Fibroblast of lung (primary cell): Measurements from ENCODE around the gene RPRM. TPM values are rescaled to one million over a fixed set of nuclear protein-coding genes. Genes with fewer than 3 reads are reported as not detected.

Experiments
- DNase-seq, 2 donors: peaks; one replicate each; pipeline versions ENCODE4 v3.0.0 to v3.0.0-alpha.2; 2010; ENCODE audit warnings: low read depth in 2 of 2
- H2AFZ ChIP-seq: 2 replicates; pipeline ENCODE4 v1.5.1; 2012; ENCODE audit warnings: low read length, control low read depth, inconsistent platforms
- H3K27ac ChIP-seq: 2 replicates; pipeline ENCODE4 v1.5.1; 2011; ENCODE audit warnings: low read length, control low read depth; ENCODE audit not compliant: insufficient read depth
- H3K27me3 ChIP-seq: 2 replicates; pipeline ENCODE4 v1.5.1; 2011; ENCODE audit warnings: mild to moderate bottlenecking, low read length; ENCODE audit not compliant: control insufficient read depth, insufficient read depth
- H3K36me3 ChIP-seq: 2 replicates; pipeline ENCODE4 v1.5.1; 2011; ENCODE audit warnings: low read length; ENCODE audit not compliant: control insufficient read depth, insufficient read depth
- H3K4me1 ChIP-seq: 2 replicates; pipeline ENCODE4 v1.5.1; 2011; ENCODE audit warnings: low read length; ENCODE audit not compliant: control insufficient read depth, insufficient read depth; ENCODE audit errors: extremely low read depth
- H3K4me2 ChIP-seq: 2 replicates; pipeline ENCODE4 v1.5.1; 2011; ENCODE audit warnings: low read length, control low read depth; ENCODE audit not compliant: insufficient read depth; ENCODE audit errors: extremely low read depth
- H3K4me3 ChIP-seq, 4 experiments: fragments of 200-600 bp in 1 of 4; sonication (generic) in 1 of 4; replicated peaks in 1 of 4; 2 replicates each; pipeline ENCODE4 v1.5.1; 2011 to 2016; ENCODE audit warnings: low read length in 4 of 4, low read depth in 3 of 4, mild to moderate bottlenecking in 3 of 4, control low read depth in 2 of 4, inconsistent platforms in 1 of 4, mixed read lengths in 1 of 4; ENCODE audit not compliant: insufficient read depth in 1 of 4; ENCODE audit errors: control extremely low read depth in 1 of 4
- H3K79me2 ChIP-seq: 2 replicates; pipeline ENCODE4 v1.5.1; 2012; ENCODE audit warnings: mild to moderate bottlenecking, low read length, inconsistent platforms; ENCODE audit not compliant: control insufficient read depth, insufficient read depth
- H3K9ac ChIP-seq: 2 replicates; pipeline ENCODE4 v1.5.1; 2011; ENCODE audit warnings: mild to moderate bottlenecking, low read length, control low read depth; ENCODE audit not compliant: insufficient read depth
- H3K9me3 ChIP-seq: 2 replicates; pipeline ENCODE4 v1.5.1; 2012; ENCODE audit warnings: low read depth, low read length; ENCODE audit not compliant: control insufficient read depth, insufficient read depth
- H4K20me1 ChIP-seq: 2 replicates; pipeline ENCODE4 v1.5.1; 2011; ENCODE audit warnings: low read length; ENCODE audit not compliant: control insufficient read depth, insufficient read depth; ENCODE audit errors: extremely low read depth
- CTCF ChIP-seq, 2 donors: IDR thresholded peaks in 1 of 2; conservative IDR thresholded peaks in 1 of 2; 1 replicate in 1 of 2; 2 replicates in 1 of 2; pipeline ENCODE4 v1.5.1; 2011 to 2012; ENCODE audit warnings: low read length in 2 of 2, control low read depth in 1 of 2, inconsistent platforms in 1 of 2, low read depth in 1 of 2, mild to moderate bottlenecking in 1 of 2
- EZH2 ChIP-seq: IDR thresholded peaks from 2 replicates; pipeline ENCODE4 v1.5.1; 2012; ENCODE audit warnings: low read length, control low read depth, mild to moderate bottlenecking; ENCODE audit errors: missing control alignments
- polyA plus RNA-seq, 2 donors: library from polyadenylated mRNA; depleted of rRNA in 1 of 2; stranded (reverse) in 1 of 2; unstranded in 1 of 2; fragments of >200 nt; gene quantifications; 2 replicates each; pipeline ENCODE4 v1.2.1, GENCODE V29; 2011 to 2012; ENCODE audit warnings: missing spikeins in 1 of 2
- total RNA-seq: library from RNA; depleted of rRNA; stranded (reverse); fragments of >200 nt; gene quantifications from 2 replicates; pipeline ENCODE4 v1.2.1, GENCODE V29; 2014

The RPRM gene
- total and polyA plus RNA-seq, 2 donors (not counting 1 experiment from before 2014, with no cell fraction given), result not detected

GRCh38 chr2:153499439-153499838, 20.9 kb upstream of the RPRM start:
- Histone ChIP-seq H3K27me3 (no peaks in the 10 kb centered on the region), H3K36me3 (no peaks in the 10 kb centered on the region), H3K27ac (no peak overlapping the region), H3K4me3 (no peak overlapping the region), H2AFZ (no peak overlapping the region), H3K9ac (no peak overlapping the region), H3K9me3 (no peaks in the 10 kb centered on the region), H4K20me1 (no peaks in the 10 kb centered on the region), H3K79me2 (no peaks in the 10 kb centered on the region), H3K4me1 (no peaks in the 10 kb centered on the region), H3K4me2 (no peak overlapping the region)
- no peak for DNase-seq
- TF ChIP-seq CTCF (conservative IDR thresholded peaks at IDR 0.05 in 1 of 2, IDR thresholded peaks at IDR 0.05 in 1 of 2; ENCODE audit: low read depth in 1 of 2, low read length in 2 of 2) (no peak), EZH2 (no peak)

DNA sequence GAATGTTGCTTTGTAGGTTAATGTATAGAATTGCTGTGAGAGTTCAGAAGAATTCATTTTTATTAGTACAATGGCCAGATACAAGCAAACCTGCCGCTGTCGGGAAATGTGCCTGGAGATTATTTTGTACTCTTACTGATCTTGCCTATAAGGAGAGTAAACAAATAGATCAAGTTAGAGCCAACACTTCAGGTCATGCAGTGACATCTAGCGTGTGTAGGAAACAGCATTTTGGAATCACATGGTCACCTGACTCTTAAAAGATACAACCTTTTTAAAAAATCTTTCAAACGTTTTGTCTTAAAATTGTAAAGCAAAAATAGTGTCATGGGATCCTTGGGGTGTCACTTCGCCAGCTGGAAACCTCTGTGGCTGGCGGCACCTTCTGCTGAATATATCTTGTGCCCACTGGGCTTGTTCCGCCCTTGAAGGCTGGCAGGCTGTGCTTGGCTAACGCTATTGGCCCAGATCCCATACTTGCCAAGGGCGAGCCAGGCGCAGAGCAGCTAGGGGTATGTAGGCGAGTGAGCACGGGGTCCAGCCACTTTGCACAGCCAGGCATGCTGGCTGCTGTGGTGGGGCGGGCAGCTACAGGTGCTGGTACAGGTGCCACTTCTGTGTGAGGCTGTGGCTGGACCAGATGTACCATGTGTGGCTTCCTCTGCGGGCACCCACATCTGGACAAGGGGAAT, 19.5 kb upstream of the RPRM start:
- H3K9me3 ChIP-seq, result no peaks in the 10 kb centered on the region
- H3K27me3 ChIP-seq, result no peaks in the 10 kb centered on the region
- TF ChIP-seq CTCF (conservative IDR thresholded peaks at IDR 0.05 in 1 of 2, IDR thresholded peaks at IDR 0.05 in 1 of 2; ENCODE audit: low read depth in 1 of 2, low read length in 2 of 2), result no peak
- TF ChIP-seq EZH2, result no peak
- no peaks in the 10 kb centered on the region for H4K20me1 ChIP-seq
- no peaks in the 10 kb centered on the region for H3K36me3 ChIP-seq
- H2AFZ ChIP-seq, result no peak overlapping the region
- no peak overlapping the region for H3K9ac ChIP-seq
- H3K27ac ChIP-seq, result no peak overlapping the region
- no peak overlapping the region for H3K4me2 ChIP-seq
- H3K79me2 ChIP-seq, result no peaks in the 10 kb centered on the region
- no peak for DNase-seq
- no peak overlapping the region for H3K4me3 ChIP-seq
- no peaks in the 10 kb centered on the region for H3K4me1 ChIP-seq

- no peak for DNase-seq
- H3K4me3 ChIP-seq, result no peak overlapping the region
- H3K79me2 ChIP-seq, result no peaks in the 10 kb centered on the region
- no peaks in the 10 kb centered on the region for H3K27me3 ChIP-seq
- no peaks in the 10 kb centered on the region for H3K9me3 ChIP-seq
- no peak overlapping the region for H3K4me2 ChIP-seq
- no peak overlapping the region for H3K9ac ChIP-seq
- H4K20me1 ChIP-seq, result no peaks in the 10 kb centered on the region
- H3K4me1 ChIP-seq, result no peaks in the 10 kb centered on the region
- no peak overlapping the region for H2AFZ ChIP-seq
- TF ChIP-seq CTCF (conservative IDR thresholded peaks at IDR 0.05 in 1 of 2, IDR thresholded peaks at IDR 0.05 in 1 of 2; ENCODE audit: low read depth in 1 of 2, low read length in 2 of 2) (no peak), EZH2 (no peak)
- H3K27ac ChIP-seq, result no peak overlapping the region
- no peaks in the 10 kb centered on the region for H3K36me3 ChIP-seq
These were observed 17.2 kb upstream of the RPRM start for GRCh38 chr2:153495725-153496124.
